GM19328 (cell line): Measurements from ENCODE around the gene KREMEN1.
A peak's percentile ranks its signal among the peaks of the same experiment; 100 is the strongest.

Source experiments
- ATAC-seq: cut with Tn5 transposase; IDR thresholded peaks from one replicate; pipeline ENCODE4 v1.9.1; 2021; ENCODE audit warnings: mild to moderate bottlenecking, moderate library complexity; ENCODE audit not compliant: unreplicated experiment

Gene KREMEN1

DNA sequence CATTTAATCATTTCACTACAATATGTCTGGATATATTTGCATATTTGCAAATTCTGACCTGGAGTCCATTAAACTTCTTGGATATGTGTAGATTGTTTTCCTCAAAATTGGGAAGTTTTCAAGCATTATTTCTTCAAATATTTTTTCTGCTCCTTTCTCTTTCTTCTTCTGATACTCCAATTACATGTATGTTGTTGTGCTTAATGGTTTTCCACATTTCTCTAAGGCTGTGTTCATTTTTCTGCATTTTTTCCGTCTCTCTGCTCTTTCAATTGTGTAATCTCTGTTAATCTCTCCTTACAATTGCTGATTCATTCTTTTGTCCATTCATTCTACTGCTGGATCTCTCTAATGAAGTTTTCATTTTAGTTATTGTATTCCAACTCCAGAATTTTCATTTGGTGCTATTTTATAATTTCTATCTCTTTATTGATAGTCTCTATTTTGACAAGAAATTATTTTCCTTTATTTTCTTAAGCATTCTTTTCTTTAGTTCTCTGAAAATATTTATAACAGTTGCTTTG, 102.5 kb downstream of the KREMEN1 start:
- no peak for ATAC-seq

DNA sequence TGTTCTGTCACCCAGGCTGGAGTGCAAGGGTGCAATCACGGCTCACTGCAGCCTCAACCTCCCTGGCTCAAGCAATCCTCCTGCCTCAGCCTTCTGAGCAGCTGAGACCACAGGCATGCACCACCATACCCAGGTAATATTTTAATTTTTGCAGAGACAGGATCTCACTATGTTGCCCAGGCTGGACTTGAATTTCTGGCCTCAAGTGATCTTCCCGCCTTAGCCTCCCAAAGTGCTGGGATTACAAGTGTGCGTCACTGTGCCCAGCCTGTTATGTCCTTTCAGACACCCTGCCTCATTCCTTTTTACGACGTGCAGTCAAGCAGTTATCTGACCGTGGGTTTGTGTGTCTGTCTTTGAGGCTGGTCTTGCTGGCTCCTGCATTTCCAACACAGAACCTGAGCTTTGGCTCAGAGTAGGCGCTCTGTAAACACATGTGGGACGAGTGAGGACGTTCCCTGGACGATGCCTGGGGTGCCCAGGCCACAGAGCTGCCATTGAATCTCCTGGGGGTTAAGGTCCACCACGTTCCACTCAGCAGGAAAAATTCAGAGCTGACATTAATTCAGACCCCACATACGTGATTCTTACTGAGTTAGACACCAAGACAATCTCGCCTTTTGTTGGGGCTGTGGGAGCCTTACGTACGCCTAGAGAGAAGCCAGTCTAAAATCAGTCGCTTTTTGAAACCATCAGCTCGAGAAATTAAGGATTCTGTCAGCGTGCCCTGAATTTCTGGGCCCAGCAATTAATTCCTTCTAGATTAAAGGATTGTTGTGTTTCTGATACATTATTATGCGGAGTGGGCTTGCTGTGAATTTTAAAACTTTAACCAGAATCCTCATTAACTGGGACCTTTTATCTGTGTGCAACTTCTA, 111.4 kb downstream of the KREMEN1 start:
- ATAC-seq = no peak

GRCh38 chr22:29184849-29185490, 112.1 kb downstream of the KREMEN1 start:
- no peak for ATAC-seq

GRCh38 chr22:29186302-29186701, 113.5 kb downstream of the KREMEN1 start:
- no peak for ATAC-seq

GRCh38 chr22:29187831-29188230, 115.0 kb downstream of the KREMEN1 start:
- ATAC-seq = no peak

DNA sequence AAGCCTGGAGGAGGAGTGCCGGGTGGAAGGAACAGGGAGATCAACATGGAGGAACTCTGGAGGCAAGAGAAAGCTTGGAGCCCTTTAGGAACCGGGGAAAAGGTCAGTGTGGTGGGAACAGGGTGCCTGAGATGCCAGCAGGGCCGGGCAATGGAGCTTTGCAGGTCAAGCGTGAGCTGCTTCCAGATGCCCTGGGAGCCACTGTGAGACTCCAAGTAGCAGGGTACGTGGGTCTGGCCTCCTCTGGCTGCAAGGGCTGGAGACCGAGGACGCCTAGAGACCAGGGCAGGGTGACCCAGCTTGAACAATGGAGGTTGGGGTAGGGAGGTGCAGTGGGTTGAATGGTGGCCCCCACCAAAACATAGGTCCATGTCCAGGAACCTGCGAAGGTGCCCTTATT, 117.2 kb downstream of the KREMEN1 start:
- ATAC-seq = no peak

DNA sequence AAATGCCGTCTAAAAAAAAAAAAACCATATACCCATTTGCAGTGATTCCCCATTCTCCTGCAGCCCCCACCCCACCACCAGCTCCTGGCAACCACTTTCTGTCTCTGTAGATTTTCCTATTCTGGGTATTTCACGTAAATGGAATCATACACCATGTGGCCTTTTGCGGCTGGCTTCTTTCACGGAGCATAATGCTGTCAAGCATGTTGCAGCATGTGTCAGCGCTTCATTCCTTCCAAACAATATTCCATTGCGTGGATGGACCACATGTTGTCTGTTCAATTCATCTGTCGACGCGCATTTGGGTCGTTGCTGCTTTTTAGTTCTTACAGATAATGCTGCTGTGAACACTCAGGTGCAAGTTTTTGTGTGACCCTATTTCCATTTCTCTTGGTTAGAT, 118.1 kb downstream of the KREMEN1 start:
- ATAC-seq = no peak

- ATAC-seq = no peak
These were observed 120.2 kb downstream of the KREMEN1 start for GRCh38 chr22:29193021-29193420.

GRCh38 chr22:29194184-29194583, 121.3 kb downstream of the KREMEN1 start:
- ATAC-seq = no peak

DNA sequence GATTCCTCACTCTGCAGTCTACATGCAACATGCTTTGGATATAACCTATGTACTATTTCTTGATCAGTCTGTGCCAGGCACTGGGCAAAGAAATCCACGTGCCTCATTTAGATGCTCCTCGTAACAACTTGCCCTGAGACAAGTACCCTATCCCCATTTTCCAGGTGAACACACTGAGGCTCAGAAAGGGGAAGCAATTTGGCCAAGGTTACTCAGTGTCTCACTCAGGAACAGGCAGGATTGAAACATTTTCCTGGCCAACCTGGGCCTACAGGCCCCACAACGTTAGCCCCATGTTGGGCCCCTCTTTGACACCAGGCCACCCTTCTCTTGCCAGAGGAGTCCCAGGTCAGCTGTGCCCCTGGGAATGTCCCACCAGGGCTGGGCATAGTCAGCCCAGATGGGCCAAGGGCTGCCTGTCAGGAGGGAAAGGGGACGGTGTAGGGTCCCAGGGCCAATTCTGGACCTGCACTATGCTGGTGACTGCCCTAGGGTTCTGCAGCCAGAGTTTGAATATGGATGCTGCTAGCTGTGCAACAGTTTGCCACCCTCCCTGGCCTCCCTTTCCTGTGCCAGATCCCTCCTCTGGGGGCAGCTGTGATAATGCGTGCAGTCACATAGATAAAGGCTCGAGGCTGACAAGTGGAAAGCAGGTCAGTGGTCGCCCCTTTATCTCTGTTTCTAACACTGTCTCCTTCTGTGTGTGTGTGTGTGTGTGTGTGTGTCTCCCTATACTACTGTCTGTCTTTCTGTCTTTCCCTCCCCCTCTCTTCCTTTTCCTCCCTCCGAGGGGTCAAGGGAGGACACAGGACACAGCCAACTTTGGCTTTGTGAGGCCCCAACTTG, 122.5 kb downstream of the KREMEN1 start:
- ATAC-seq = no peak

DNA sequence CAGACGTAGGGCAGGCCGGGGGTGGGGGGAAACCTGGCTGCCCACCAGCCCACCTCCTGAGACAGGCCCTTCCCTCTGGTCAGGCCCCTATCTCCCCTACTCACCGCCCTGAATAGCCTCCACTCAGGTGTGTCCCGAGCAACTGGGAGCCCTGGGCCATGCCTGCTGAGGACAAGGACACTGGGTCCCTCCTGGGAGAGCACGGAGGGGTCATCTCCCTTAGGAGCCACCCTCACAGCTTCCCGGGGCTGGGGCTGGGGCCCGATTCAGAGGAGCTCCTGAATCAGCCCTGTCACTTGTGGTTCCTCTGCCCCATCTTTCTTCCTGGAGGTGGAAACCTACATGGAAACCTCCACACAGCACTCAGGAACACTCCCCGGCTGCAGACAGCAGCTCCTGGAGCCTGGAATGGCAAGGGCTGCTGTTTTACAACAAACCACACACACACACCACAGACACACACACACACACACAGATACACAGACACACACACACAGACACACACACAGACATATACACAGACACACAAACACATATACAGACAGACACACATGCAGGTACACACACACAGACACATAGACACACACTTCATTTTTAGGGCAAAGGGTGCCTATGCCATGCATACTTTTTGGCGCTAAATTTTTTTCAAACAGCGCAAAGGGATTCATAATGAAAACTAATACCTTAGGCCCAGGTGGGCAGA, 123.3 kb downstream of the KREMEN1 start:
- no peak for ATAC-seq

DNA sequence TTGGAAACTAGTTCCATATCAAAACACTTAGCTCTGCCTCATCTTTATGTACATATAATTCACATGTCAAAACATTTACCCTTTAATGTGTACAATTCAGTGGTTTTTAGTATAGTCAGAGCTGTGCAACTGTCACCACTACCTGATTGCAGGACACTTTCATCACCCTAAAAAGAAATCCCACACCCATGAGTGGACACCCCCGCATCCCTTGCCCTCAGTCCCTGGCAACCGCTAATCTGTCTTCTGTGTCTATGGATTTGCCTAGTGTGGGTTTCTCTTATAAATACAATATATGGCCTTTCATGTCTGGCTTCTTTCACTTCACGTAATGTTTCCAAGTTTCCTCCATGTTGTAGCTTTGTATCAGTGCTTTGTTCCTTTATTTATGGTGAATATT, 124.3 kb downstream of the KREMEN1 start:
- ATAC-seq = no peak

GRCh38 chr22:29198240-29198639, 125.4 kb downstream of the KREMEN1 start:
- ATAC-seq = no peak

DNA sequence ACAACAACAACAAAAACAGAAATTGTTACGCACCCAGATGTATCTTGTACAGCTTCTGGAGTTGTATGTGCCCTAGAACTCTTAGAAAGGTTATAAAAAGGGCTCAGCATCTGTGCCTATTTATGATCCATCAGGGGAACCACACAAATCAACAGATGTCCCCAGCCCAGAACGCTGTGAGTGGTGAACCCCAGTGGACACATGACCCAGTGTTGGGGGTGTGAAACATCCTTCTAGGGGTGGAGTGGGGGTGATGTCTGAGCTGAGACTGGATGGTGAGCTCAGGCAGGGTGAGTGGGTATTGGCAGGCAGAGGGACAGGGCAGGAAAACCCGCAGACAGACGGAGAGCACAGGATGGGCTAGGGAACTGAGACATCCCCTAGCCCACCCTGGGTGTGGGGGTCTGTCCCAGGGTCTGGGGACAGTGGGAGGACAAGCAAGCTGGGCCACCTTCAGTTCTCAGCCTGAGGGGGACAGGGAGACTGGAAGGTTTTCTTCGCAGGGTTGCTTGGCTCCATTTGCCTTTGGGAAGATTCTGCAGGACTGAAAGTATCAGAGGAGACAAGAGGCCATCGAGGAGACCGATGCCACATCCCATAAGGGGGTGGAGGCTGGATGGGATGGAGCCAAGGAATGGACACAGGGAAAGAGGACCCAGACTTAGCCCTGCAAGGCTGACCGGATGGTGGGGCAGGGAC, 127.0 kb downstream of the KREMEN1 start:
- ATAC-seq = no peak

GRCh38 chr22:29200901-29201300, 128.1 kb downstream of the KREMEN1 start:
- ATAC-seq = no peak

DNA sequence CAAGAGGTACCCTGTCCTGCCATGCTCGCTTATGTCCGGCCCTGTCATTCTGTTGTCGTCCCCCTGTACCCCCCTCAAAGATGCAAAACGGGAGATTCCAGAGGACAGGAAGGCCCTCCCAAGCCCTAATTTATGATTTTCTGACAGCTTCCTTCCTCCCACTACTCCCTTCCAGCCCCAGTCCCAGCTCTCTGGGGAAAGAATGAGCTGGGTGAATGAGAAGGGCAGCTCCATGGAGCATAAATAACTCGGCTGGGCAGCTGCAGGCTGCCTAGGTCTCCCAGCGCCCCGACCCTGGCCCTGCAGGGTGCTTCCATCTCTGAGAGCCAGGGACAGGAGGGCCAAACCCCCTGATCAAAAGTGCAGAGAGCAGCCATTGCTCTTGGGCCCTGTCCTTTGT, 128.9 kb downstream of the KREMEN1 start:
- no peak for ATAC-seq

- peak; percentile 83 for ATAC-seq
These were observed 129.7 kb downstream of the KREMEN1 start for GRCh38 chr22:29202212-29203192.

DNA sequence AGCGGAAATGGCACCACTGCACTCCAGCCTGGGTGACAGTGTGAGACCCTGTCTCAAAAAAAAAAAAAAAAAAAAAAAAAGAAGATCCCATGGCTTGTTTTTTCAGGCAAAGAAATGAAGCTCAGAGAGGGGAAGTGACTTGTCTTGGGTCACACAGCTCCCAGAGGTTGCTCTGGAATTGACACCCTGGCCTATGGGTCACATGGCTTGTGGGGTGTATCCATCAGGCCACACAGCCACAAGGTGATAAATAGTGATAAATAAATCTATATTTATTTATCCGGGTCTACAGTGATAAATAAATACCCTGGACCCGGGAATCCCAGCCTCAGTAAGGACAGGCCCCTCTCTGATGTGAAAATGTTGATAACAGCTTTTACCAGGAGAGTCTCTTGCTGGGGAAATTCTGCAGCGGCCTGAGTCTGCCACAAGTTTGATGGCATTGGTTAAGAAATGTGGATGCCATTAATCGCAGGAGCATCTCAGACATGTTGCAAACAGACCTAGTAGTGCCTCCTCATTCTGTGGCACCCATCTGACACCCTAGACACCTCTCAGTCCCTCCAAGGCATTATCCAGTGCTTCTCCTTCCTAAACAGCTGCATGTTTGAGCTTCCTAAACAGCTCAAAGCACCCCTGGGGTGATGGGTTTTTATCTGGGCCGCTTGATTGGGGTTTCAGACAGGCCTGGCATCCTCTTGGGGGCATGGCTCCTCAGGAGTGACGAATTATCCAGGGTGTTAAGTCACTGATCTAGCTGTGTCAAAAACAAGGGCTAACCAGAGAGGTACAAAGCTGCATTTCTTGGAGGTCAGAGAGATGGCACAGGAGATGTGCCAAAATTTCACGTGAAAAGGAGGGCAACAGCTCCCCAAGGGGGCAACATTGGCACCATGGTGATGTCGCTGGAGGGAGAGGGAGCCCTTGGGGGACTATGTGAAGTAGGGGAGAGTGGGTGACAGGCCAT, 130.9 kb downstream of the KREMEN1 start:
- ATAC-seq = no peak
